Muscle of back (tissue), 11 donors: Measurements from ENCODE around the gene PNLIPRP2. TPM values are rescaled to one million over a fixed set of nuclear protein-coding genes. Genes with fewer than 3 reads are reported as not detected.

Source experiments
- DNase-seq, 3 donors: peaks; one replicate each; pipeline versions ENCODE4 v3.0.0 to v3.0.0-alpha.2; 2013
- polyA plus RNA-seq, 10 donors: library from polyadenylated mRNA; unstranded; fragments of 120-200 nt; gene quantifications; one replicate each; pipeline ENCODE4 v1.2.1, GENCODE V29; 2013; ENCODE audit not compliant: insufficient read length in 10 of 10

PNLIPRP2 gene
- polyA plus RNA-seq, 10 donors, result 0.11 to 0.54 (median 0.35) TPM; not detected in 6

GRCh38 chr10:116683166-116683565, 62.4 kb downstream of the PNLIPRP2 start:
- DNase-seq, result no peak

- DNase-seq, result no peak
These were observed 63.1 kb downstream of the PNLIPRP2 start for GRCh38 chr10:116683821-116684220.

DNA sequence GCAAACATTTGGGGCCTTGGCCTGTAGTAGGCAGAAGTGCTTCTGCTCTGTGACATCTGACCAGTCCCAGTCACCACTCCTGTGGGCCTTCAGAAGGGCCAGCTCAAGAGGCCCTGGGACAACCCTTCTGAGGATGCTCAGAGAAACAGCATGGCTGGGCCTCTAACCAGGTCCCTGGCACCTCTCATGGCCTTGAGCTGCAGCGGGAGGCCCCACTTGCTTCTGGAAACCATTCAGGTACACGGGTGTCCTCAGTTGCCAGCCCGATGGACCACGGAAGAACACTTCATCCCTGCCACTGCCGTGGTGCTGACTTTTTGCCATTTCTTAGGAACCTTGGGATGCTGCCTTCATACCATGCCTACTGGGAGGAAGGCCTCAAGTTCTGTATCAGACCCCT, 64.0 kb downstream of the PNLIPRP2 start:
- DNase-seq, result no peak

- no peak for DNase-seq
These were observed 65.1 kb downstream of the PNLIPRP2 start for GRCh38 chr10:116685807-116686206.

- DNase-seq, result no peak
These were observed 65.9 kb downstream of the PNLIPRP2 start for GRCh38 chr10:116686632-116687031.

- DNase-seq, result no peak
These were observed 66.9 kb downstream of the PNLIPRP2 start for GRCh38 chr10:116687633-116688032.

- DNase-seq, result peak; percentile 38 to 83 (median 59)
These were observed 67.5 kb downstream of the PNLIPRP2 start for GRCh38 chr10:116688241-116688711.

DNA sequence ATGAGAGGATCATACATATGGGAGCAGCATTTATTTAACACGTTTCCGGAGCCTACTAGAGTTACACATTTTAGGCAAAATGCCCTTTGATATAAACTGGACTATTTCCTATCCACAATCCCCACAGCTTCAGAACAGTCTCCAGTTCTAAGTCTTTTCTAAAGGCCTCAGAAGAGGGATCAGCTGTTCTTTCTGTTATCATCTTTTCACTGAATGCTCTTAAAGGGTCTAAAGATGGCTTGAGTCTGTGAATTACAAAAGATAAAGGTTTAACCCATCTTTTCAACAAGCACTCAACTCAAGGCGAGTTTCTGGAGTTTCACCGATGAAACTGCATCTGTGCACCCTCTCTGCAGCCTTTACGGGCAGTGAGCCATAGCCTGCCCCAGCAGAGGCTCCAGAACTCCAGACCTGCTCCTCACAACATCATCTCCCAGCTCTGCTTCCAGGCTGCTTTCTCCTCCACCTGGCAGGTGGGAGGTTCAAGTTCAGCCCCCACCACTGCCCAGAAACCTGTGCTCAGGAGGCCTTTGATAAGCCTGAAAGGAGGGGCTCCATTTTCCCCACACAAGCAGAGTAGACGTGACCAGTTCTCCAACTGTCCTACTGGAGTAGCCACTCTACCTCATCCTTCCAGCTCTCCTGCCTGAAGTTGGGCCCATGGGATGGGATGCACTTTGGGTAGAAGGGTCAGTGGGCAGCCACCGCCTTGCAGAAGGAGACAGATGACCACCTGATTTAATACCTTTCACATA, 68.2 kb downstream of the PNLIPRP2 start:
- peak in 1 of 3 donors; percentile 21 for DNase-seq

DNA sequence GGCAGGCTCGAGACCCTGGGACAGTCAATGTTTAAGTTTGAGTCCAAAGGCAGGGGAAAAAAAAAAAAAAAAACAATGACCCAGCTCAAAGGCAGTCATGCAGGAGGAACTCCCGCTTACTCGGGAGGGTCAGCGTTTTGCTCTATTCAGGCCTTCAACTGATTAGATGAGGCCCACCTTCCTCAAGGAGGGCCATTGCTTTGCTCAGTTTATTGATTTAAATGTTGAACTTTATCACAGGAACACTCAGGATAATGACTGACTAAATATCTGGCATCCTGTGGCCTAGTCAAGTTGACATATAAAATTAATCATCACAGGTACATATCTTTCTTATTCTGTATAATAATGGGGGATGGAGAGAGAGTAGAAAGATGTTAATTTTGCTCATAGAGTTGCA, 69.0 kb downstream of the PNLIPRP2 start:
- DNase-seq, result no peak

- DNase-seq, result peak; percentile 20 to 84 (median 62)
These were observed 69.9 kb downstream of the PNLIPRP2 start for GRCh38 chr10:116690356-116691322.

GRCh38 chr10:116691635-116692034, 70.9 kb downstream of the PNLIPRP2 start:
- DNase-seq, result peak; percentile 47 to 87 (median 83)

DNA sequence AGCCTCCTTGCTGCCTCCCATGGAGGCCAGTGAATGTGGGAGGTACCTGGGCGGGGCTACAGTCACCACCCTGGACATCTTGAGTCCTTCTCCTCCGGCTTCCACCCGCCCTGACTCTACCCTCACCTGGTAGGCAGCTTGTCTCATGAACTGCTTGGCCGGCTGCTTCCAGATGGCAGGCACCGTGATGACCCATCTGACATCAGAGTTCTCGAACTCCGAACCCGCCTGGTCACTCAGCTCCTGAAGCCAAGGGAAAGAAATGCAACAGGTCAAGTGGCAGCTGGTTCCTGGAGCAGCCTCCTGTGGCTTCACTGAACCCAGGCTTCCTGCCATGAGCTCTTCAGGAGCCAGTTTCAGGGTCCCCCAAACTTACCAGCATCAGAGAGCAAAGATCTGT, 71.5 kb downstream of the PNLIPRP2 start:
- no peak for DNase-seq

DNA sequence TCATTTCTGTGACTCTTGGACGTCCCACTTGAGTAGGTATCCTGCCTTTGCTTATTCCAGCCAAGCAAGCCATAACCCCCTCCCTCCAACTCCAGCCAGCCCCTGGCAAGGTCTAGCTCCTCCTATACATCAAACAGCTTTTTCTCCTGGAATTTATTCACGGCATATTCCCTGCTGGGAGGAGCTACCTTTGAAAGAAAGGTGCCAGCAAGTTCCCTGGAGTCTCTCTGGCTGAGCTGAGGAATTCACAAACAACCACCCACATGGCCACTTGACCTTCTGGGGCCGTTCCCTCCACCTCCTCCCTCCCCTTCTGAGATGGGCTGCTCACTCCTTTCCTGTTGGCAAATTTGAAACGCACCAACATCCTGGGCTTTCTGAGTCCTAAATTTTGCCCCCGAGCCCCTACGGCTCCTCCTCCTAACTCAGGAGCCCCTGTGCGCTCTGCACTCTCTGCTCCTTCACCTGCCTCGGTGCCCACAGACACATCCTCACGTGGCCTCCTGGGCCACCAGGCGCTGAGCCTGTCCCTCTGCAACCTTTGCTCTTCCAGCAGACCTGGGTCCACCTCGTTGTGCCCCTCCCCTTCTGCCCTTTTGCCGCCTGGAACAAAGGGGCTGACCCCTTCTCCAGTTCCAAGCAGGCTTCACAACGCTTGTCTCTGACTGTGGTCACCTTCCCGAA, 73.6 kb downstream of the PNLIPRP2 start:
- DNase-seq, result no peak

Other genes with a start within 250 kb of the PNLIPRP2 start
- 1 to 10 TPM in 1 of 10 donors, under 1 TPM in 1, not detected in 8; 0.08 to 1.3 TPM for gene PNLIPRP3, start 193.1 kb upstream of the PNLIPRP2 start, polyA plus RNA-seq
- under 1 TPM in 6 of 10 donors, not detected in 4; 0.11 to 0.99 (median 0.40) TPM for gene PNLIP, start 75.0 kb upstream of the PNLIPRP2 start, polyA plus RNA-seq
- gene PNLIPRP1, start 30.0 kb upstream of the PNLIPRP2 start, polyA plus RNA-seq, result not detected
- 10 to 100 TPM in 2 of 10 donors, 1 to 10 TPM in 8; 5.6 to 11.1 (median 8.0) TPM for gene HSPA12A, start 121.6 kb downstream of the PNLIPRP2 start, polyA plus RNA-seq
- gene ENO4, start 228.5 kb downstream of the PNLIPRP2 start, polyA plus RNA-seq, result 1 to 10 TPM in 2 of 10 donors, under 1 TPM in 8; 0.27 to 1.2 (median 0.51) TPM